HepG2 (cell line): ENCODE measurements around the gene SRRT. TPM values are rescaled to one million over a fixed set of nuclear protein-coding genes. Genes with fewer than 3 reads are reported as not detected.
A peak's percentile ranks its signal among the peaks of the same experiment; 100 is the strongest.

ENCODE experiments used
- ASH2L ChIP-seq: fragments of 300-600, 200-600 bp; sonication (generic); IDR thresholded peaks from 2 replicates; pipeline ENCODE4 v1.7.0; 2017; ENCODE audit warnings: low read depth, mild to moderate bottlenecking, moderate library complexity, mixed read lengths, low read length; ENCODE audit not compliant: insufficient read length
- HDAC2 ChIP-seq: sonication (generic); formaldehyde crosslinking; IDR thresholded peaks from 2 replicates; pipeline ENCODE4 v1.4.0; 2020; ENCODE audit warnings: missing genetic modification reagents
- KDM6A ChIP-seq: IDR thresholded peaks from 2 replicates; pipeline ENCODE4 v1.6.1; 2016; ENCODE audit warnings: low read depth
- MAFG ChIP-seq: sonication (generic); formaldehyde crosslinking; IDR thresholded peaks from 2 replicates; pipeline ENCODE4 v1.5.1; 2020; ENCODE audit warnings: mild to moderate bottlenecking, missing genetic modification reagents
- MXI1 ChIP-seq: IDR thresholded peaks from 3 replicates; pipeline ENCODE4 v1.6.1; 2012; ENCODE audit warnings: low read depth, low read length, inconsistent platforms, borderline replicate concordance
- NFE2 ChIP-seq: sonication (generic); formaldehyde crosslinking; IDR thresholded peaks from 2 replicates; pipeline ENCODE4 v1.4.0; 2020; ENCODE audit warnings: missing genetic modification reagents
- NR1H2 ChIP-seq: sonication (generic); formaldehyde crosslinking; IDR thresholded peaks from 2 replicates; pipeline ENCODE4 v1.8.1; 2022; ENCODE audit warnings: low read depth, missing genetic modification reagents, borderline replicate concordance
- TBX2 ChIP-seq: sonication (generic); formaldehyde crosslinking; IDR thresholded peaks from 2 replicates; pipeline ENCODE4 v1.5.0; 2020; ENCODE audit warnings: missing genetic modification reagents, mild to moderate bottlenecking, borderline replicate concordance
- ZEB1 ChIP-seq: IDR thresholded peaks from 2 replicates; pipeline ENCODE4 v1.6.1; 2012; ENCODE audit warnings: mild to moderate bottlenecking, low read depth, inconsistent platforms; ENCODE audit not compliant: insufficient replicate concordance
- ZMYM2 ChIP-seq: sonication (generic); formaldehyde crosslinking; IDR thresholded peaks from 2 replicates; pipeline ENCODE4 v1.8.0; 2022; ENCODE audit warnings: mild to moderate bottlenecking, missing genetic modification reagents
- ZNF556 ChIP-seq: sonication (generic); formaldehyde crosslinking; IDR thresholded peaks from 2 replicates; pipeline ENCODE4 v1.4.0; 2020; ENCODE audit warnings: mild to moderate bottlenecking, missing genetic modification reagents, borderline replicate concordance
- ZNF577 ChIP-seq: sonication (generic); formaldehyde crosslinking; IDR thresholded peaks from 2 replicates; pipeline ENCODE4 v1.4.0; 2020; ENCODE audit warnings: mild to moderate bottlenecking, low read depth, missing genetic modification reagents, borderline replicate concordance
- polyA plus RNA-seq, 8 experiments: library from polyadenylated mRNA; depleted of rRNA in 3 of 8; stranded (reverse) in 7 of 8; unstranded in 1 of 8; fragments of >200 nt; fragmentation: Illumina TruSeq in 4 of 8; extraction: Trizol in 4 of 8; gene quantifications; 2 replicates each; pipeline versions ENCODE4 v1.2.1 to v1.2.3, GENCODE V29; 2011 to 2016; ENCODE audit warnings: low read depth in 4 of 8, missing spikeins in 1 of 8, mixed read lengths in 1 of 8; ENCODE audit not compliant: insufficient read depth in 1 of 8
- total RNA-seq, 5 experiments: library from RNA; depleted of rRNA; stranded (reverse); fragments of >200 nt; fragmentation: Illumina TruSeq; extraction: Trizol; gene quantifications; 2 replicates each; pipeline ENCODE4 v1.2.3, GENCODE V29; 2016; ENCODE audit warnings: low read depth in 1 of 5
- TF ChIP-seq, protein P1 (sequence below): IDR thresholded peaks from 2 replicates; pipeline ENCODE4 v1.6.1; 2016
- TF ChIP-seq, protein P2 (sequence below): sonication (generic); formaldehyde crosslinking; IDR thresholded peaks from 2 replicates; pipeline ENCODE4 v1.4.0; 2020; ENCODE audit warnings: mild to moderate bottlenecking, missing genetic modification reagents, borderline replicate concordance
- TF ChIP-seq, protein P3 (sequence below): sonication (generic); formaldehyde crosslinking; IDR thresholded peaks from 2 replicates; pipeline ENCODE4 v1.8.0; 2022; ENCODE audit warnings: mild to moderate bottlenecking, missing genetic modification reagents
- TF ChIP-seq, protein P4 (sequence below): sonication (generic); formaldehyde crosslinking; IDR thresholded peaks from 2 replicates; pipeline ENCODE4 v1.5.0; 2020; ENCODE audit warnings: mild to moderate bottlenecking, missing genetic modification reagents, moderate library complexity
- TF ChIP-seq, protein P5 (sequence below): IDR thresholded peaks from 2 replicates; pipeline ENCODE4 v1.6.1; 2016; ENCODE audit warnings: control low read depth

The SRRT gene
- total and polyA plus RNA-seq, 2 of the 13 experiments (the other 11 are each of a cell fraction or from before 2014, with no cell fraction given) = 26.2 to 106 TPM

DNA sequence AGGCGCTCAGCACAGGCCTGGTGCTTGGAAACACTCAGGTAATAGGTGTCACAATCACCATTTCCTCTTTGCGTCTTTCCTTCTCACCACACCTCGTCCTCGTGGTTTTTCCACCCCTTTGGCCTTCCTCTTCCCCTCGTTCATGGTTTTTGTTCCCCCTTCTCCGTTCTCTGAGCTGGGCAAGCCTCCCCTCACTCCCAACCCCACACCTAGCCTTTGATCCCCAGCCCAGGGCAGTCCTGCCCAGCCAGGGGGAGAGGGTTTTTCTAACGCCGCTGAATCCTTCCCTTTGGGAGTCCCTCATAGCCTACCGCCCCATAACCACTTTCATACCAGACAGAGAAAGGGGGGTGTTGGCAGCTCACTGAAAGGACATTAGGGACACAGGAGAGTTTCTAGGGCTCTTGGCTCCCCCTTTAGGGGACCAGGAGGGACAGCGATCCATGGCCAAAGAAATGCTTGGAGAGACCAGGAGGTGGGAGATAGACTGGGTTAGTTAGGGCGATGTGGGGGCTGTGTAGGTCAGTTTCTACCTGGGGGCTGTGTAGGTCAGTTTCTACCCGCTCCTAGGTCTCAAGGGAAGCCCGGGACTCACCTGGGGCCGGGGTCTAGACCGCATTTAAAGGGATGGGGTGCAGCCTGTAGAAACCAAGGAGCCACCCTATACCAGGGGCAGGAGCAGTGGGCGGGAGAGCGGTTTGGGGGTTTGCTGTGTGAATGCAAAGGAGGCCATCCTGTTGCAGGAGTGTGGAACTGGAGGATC is 49.0 kb upstream of the SRRT start (continued):
- no peak; the same call in 1 of the 2 replicates for TF ChIP-seq TBX2 (CRISPR knock-in tag)
- TF ChIP-seq, protein P1, sequence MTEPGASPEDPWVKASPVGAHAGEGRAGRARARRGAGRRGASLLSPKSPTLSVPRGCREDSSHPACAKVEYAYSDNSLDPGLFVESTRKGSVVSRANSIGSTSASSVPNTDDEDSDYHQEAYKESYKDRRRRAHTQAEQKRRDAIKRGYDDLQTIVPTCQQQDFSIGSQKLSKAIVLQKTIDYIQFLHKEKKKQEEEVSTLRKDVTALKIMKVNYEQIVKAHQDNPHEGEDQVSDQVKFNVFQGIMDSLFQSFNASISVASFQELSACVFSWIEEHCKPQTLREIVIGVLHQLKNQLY (CRISPR knock-in tag) = no peak
- no peak for TF ChIP-seq MAFG (CRISPR knock-in tag)
- TF ChIP-seq NR1H2 = no peak
- TF ChIP-seq, protein P2, sequence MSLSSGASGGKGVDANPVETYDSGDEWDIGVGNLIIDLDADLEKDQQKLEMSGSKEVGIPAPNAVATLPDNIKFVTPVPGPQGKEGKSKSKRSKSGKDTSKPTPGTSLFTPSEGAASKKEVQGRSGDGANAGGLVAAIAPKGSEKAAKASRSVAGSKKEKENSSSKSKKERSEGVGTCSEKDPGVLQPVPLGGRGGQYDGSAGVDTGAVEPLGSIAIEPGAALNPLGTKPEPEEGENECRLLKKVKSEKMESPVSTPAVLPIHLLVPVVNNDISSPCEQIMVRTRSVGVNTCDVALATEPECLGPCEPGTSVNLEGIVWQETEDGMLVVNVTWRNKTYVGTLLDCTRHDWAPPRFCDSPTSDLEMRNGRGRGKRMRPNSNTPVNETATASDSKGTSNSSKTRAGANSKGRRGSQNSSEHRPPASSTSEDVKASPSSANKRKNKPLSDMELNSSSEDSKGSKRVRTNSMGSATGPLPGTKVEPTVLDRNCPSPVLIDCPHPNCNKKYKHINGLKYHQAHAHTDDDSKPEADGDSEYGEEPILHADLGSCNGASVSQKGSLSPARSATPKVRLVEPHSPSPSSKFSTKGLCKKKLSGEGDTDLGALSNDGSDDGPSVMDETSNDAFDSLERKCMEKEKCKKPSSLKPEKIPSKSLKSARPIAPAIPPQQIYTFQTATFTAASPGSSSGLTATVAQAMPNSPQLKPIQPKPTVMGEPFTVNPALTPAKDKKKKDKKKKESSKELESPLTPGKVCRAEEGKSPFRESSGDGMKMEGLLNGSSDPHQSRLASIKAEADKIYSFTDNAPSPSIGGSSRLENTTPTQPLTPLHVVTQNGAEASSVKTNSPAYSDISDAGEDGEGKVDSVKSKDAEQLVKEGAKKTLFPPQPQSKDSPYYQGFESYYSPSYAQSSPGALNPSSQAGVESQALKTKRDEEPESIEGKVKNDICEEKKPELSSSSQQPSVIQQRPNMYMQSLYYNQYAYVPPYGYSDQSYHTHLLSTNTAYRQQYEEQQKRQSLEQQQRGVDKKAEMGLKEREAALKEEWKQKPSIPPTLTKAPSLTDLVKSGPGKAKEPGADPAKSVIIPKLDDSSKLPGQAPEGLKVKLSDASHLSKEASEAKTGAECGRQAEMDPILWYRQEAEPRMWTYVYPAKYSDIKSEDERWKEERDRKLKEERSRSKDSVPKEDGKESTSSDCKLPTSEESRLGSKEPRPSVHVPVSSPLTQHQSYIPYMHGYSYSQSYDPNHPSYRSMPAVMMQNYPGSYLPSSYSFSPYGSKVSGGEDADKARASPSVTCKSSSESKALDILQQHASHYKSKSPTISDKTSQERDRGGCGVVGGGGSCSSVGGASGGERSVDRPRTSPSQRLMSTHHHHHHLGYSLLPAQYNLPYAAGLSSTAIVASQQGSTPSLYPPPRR = 0 out of 2 replicates have a peak, but pooled peaks have one; percentile 15
- TF ChIP-seq ZNF577 = no peak
- TF ChIP-seq, protein P3, sequence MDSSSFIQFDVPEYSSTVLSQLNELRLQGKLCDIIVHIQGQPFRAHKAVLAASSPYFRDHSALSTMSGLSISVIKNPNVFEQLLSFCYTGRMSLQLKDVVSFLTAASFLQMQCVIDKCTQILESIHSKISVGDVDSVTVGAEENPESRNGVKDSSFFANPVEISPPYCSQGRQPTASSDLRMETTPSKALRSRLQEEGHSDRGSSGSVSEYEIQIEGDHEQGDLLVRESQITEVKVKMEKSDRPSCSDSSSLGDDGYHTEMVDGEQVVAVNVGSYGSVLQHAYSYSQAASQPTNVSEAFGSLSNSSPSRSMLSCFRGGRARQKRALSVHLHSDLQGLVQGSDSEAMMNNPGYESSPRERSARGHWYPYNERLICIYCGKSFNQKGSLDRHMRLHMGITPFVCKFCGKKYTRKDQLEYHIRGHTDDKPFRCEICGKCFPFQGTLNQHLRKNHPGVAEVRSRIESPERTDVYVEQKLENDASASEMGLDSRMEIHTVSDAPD = no peak
- TF ChIP-seq, protein P4, sequence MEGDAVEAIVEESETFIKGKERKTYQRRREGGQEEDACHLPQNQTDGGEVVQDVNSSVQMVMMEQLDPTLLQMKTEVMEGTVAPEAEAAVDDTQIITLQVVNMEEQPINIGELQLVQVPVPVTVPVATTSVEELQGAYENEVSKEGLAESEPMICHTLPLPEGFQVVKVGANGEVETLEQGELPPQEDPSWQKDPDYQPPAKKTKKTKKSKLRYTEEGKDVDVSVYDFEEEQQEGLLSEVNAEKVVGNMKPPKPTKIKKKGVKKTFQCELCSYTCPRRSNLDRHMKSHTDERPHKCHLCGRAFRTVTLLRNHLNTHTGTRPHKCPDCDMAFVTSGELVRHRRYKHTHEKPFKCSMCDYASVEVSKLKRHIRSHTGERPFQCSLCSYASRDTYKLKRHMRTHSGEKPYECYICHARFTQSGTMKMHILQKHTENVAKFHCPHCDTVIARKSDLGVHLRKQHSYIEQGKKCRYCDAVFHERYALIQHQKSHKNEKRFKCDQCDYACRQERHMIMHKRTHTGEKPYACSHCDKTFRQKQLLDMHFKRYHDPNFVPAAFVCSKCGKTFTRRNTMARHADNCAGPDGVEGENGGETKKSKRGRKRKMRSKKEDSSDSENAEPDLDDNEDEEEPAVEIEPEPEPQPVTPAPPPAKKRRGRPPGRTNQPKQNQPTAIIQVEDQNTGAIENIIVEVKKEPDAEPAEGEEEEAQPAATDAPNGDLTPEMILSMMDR (CRISPR knock-in tag) = peak; percentile 70
- peak; percentile 1 for TF ChIP-seq ASH2L
- no peak for TF ChIP-seq HDAC2 (CRISPR knock-in tag)
- TF ChIP-seq KDM6A (CRISPR knock-in tag) = no peak
- TF ChIP-seq MXI1 = 0 out of 3 replicates have a peak, but pooled peaks have one; percentile 8
- no peak for TF ChIP-seq ZEB1
- no peak for TF ChIP-seq ZMYM2 (CRISPR knock-in tag)
- TF ChIP-seq, protein P5, sequence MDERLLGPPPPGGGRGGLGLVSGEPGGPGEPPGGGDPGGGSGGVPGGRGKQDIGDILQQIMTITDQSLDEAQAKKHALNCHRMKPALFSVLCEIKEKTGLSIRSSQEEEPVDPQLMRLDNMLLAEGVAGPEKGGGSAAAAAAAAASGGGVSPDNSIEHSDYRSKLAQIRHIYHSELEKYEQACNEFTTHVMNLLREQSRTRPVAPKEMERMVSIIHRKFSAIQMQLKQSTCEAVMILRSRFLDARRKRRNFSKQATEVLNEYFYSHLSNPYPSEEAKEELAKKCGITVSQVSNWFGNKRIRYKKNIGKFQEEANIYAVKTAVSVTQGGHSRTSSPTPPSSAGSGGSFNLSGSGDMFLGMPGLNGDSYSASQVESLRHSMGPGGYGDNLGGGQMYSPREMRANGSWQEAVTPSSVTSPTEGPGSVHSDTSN = no peak
- TF ChIP-seq NFE2 (CRISPR knock-in tag) = no peak
- TF ChIP-seq ZNF556 = peak; percentile 33; the same call in 1 of the 2 replicates
